ENCODE results near the gene PLLP.

DNA sequence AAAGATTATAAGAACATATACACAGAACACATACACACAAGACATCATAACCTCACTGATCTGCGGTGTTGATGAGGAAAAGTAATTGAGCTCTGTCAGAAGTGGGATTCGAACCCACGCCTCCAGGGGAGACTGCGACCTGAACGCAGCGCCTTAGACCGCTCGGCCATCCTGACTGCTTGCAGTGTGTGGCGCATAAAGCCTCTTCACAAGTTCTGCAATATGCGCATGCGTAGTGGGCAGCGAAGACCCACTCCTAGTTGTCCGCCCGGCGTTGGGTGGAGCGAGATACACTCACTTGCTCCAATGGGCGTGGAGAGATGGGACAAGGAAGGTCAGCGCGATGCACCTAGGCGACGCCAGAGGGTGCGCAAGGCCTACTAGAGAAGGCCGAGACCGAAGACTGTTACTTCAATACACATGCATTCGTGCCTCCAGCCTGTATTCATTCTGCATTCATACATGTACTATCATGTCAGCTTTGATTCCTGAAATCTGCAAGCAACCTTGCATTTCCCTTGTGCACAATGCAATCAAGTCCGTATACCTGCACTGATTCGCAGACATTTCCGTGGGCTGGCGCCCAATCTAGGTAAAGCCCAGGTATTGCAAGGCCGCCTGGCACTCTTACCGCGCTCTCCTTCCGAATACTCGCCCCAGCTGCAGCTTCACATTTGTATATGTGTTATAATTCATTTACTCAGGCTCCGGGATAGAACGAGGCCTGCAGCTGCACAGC is 16.1 kb upstream of the PLLP start:
- TF ChIP-seq, protein P1, sequence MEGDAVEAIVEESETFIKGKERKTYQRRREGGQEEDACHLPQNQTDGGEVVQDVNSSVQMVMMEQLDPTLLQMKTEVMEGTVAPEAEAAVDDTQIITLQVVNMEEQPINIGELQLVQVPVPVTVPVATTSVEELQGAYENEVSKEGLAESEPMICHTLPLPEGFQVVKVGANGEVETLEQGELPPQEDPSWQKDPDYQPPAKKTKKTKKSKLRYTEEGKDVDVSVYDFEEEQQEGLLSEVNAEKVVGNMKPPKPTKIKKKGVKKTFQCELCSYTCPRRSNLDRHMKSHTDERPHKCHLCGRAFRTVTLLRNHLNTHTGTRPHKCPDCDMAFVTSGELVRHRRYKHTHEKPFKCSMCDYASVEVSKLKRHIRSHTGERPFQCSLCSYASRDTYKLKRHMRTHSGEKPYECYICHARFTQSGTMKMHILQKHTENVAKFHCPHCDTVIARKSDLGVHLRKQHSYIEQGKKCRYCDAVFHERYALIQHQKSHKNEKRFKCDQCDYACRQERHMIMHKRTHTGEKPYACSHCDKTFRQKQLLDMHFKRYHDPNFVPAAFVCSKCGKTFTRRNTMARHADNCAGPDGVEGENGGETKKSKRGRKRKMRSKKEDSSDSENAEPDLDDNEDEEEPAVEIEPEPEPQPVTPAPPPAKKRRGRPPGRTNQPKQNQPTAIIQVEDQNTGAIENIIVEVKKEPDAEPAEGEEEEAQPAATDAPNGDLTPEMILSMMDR (IDR thresholded peaks at IDR 0.05): peak; percentile 94 to 99 (median 95)
- TF ChIP-seq EP300 (IDR thresholded peaks at IDR 0.05): no peak
- no peak for TF ChIP-seq POLR2A (IDR thresholded peaks at IDR 0.05; ENCODE audit: low read depth)
- TF ChIP-seq POLR2AphosphoS5 (IDR thresholded peaks at IDR 0.05): peak in 1 of 2 donors; percentile 99

Measured in esophagus muscularis mucosa (tissue), 4 donors.